ENCODE results near the gene MYO19. TPM values are rescaled to one million over a fixed set of nuclear protein-coding genes. Genes with fewer than 3 reads are reported as not detected.

The MYO19 gene
- total and polyA plus RNA-seq, 2 of the 8 experiments (the other 6 are each of a cell fraction or from before 2014, with no cell fraction given) = 126 to 163 TPM

GRCh38 chr17:36482611-36483504, 51.8 kb downstream of the MYO19 start (continued):
- TF ChIP-seq CHD7 (IDR thresholded peaks at IDR 0.05; ENCODE audit: insufficient replicate concordance, low read length) (no peak), RXRA (IDR thresholded peaks at IDR 0.05; ENCODE audit: insufficient read depth, low read depth, low read length) (no peak), SRF (IDR thresholded peaks at IDR 0.05; ENCODE audit: low read depth, low read length) (no peak), SIN3A (conservative IDR thresholded peaks at IDR 0.05 in 1 of 2, IDR thresholded peaks at IDR 0.05 in 1 of 2; ENCODE audit: low read depth in 1 of 2, low read length in 2 of 2) (peak in 1 of 2 experiments; percentile 67; a peak in 2 of 4 replicates), JUND (IDR thresholded peaks at IDR 0.05; ENCODE audit: low read length) (no peak), E2F6 (IDR thresholded peaks at IDR 0.05) (peak; percentile 100), RBBP5 (IDR thresholded peaks at IDR 0.05; ENCODE audit: borderline replicate concordance, low read depth, low read length) (no peak; the same call in 1 of the 2 replicates), EZH2 (IDR thresholded peaks at IDR 0.05; ENCODE audit: low read depth, low read length, severe bottlenecking) (peak; percentile 45)

All from H1 (cell line).